Non-pigmented ciliary epithelial cell (primary cell): ENCODE results near the gene SLC16A1.
"Not testable (repeated sequence)": the region's sequence is repeated elsewhere in the genome, so short reads cannot be mapped to it uniquely, and the experiment has no call there.

Experiments used
- DNase-seq: peaks from one replicate; pipeline ENCODE4 v3.0.0-alpha.2; 2010; ENCODE audit warnings: low read depth

The SLC16A1 gene

GRCh38 chr1:112923959-112924349 lies 32.0 kb downstream of the SLC16A1 start:
- DNase-seq, result no peak

GRCh38 chr1:112923234-112923958 lies 32.6 kb downstream of the SLC16A1 start:
- DNase-seq, result no peak

GRCh38 chr1:112911506-112912220 lies 44.3 kb downstream of the SLC16A1 start:
- DNase-seq, result no peak

- DNase-seq, result no peak
Measured at GRCh38 chr1:112909847-112910246, 46.1 kb downstream of the SLC16A1 start.

GRCh38 chr1:112906150-112906698 lies 49.8 kb downstream of the SLC16A1 start:
- DNase-seq, result no peak

- DNase-seq, result no peak
Measured at GRCh38 chr1:112905395-112906149, 50.4 kb downstream of the SLC16A1 start.

GRCh38 chr1:112904831-112905261 lies 51.1 kb downstream of the SLC16A1 start:
- no peak for DNase-seq

- DNase-seq, result peak; percentile 66
Measured at GRCh38 chr1:112904071-112904830, 51.7 kb downstream of the SLC16A1 start.

GRCh38 chr1:112902221-112902620 lies 53.8 kb downstream of the SLC16A1 start:
- no peak for DNase-seq

- no peak for DNase-seq
Measured at GRCh38 chr1:112901387-112901786, 54.6 kb downstream of the SLC16A1 start.

- DNase-seq, result no peak
Measured at GRCh38 chr1:112896783-112897182, 59.2 kb downstream of the SLC16A1 start.

GRCh38 chr1:112894561-112895011 lies 61.4 kb downstream of the SLC16A1 start:
- DNase-seq, result no peak

GRCh38 chr1:112894010-112894292 lies 62.0 kb downstream of the SLC16A1 start:
- DNase-seq, result no peak

GRCh38 chr1:112893288-112894009 lies 62.5 kb downstream of the SLC16A1 start:
- DNase-seq, result no peak

GRCh38 chr1:112889906-112890305 lies 66.1 kb downstream of the SLC16A1 start:
- DNase-seq, result not testable (repeated sequence)

GRCh38 chr1:112889052-112889768 lies 66.8 kb downstream of the SLC16A1 start:
- DNase-seq, result no peak

GRCh38 chr1:112888630-112889029 lies 67.4 kb downstream of the SLC16A1 start:
- DNase-seq, result no peak

GRCh38 chr1:112887599-112888283 lies 68.3 kb downstream of the SLC16A1 start:
- DNase-seq, result no peak

GRCh38 chr1:112884996-112885395 lies 71.0 kb downstream of the SLC16A1 start:
- not testable (repeated sequence) for DNase-seq

- no peak for DNase-seq
Measured at GRCh38 chr1:112882271-112882744, 73.7 kb downstream of the SLC16A1 start.
